Activated T-cell treated with anti-CD3 and anti-CD28 coated beads for 24 hours (primary cell): ENCODE results near the gene RRP15.
"Not testable (repeated sequence)": the region's sequence is repeated elsewhere in the genome, so short reads cannot be mapped to it uniquely, and the experiment has no call there.

Experiments used
- DNase-seq: peaks from one replicate; pipeline ENCODE4 v3.0.0-alpha.2; 2020; ENCODE audit warnings: low read depth

Gene RRP15

GRCh38 chr1:218297461-218297860 lies 12.4 kb downstream of the RRP15 start:
- DNase-seq = no peak

- no peak for DNase-seq
Observed at GRCh38 chr1:218297867-218298266, 12.8 kb downstream of the RRP15 start.

GRCh38 chr1:218298398-218298797 lies 13.3 kb downstream of the RRP15 start:
- no peak for DNase-seq

- no peak for DNase-seq
Observed at GRCh38 chr1:218299416-218299815, 14.3 kb downstream of the RRP15 start.

GRCh38 chr1:218301217-218301616 lies 16.1 kb downstream of the RRP15 start:
- no peak for DNase-seq

GRCh38 chr1:218302155-218302554 lies 17.1 kb downstream of the RRP15 start:
- DNase-seq = no peak

- DNase-seq = no peak
Observed at GRCh38 chr1:218303176-218303879, 18.2 kb downstream of the RRP15 start.

- no peak for DNase-seq
Observed at GRCh38 chr1:218304281-218305039, 19.4 kb downstream of the RRP15 start.

- DNase-seq = no peak
Observed at GRCh38 chr1:218305472-218306064, 20.5 kb downstream of the RRP15 start.

GRCh38 chr1:218312509-218312908 lies 27.4 kb downstream of the RRP15 start:
- no peak for DNase-seq

GRCh38 chr1:218314316-218314715 lies 29.2 kb downstream of the RRP15 start:
- DNase-seq = no peak

- DNase-seq = no peak
Observed at GRCh38 chr1:218315638-218316037, 30.5 kb downstream of the RRP15 start.

- no peak for DNase-seq
Observed at GRCh38 chr1:218317061-218317460, 32.0 kb downstream of the RRP15 start.

- DNase-seq = not testable (repeated sequence)
Observed at GRCh38 chr1:218320182-218320581, 35.1 kb downstream of the RRP15 start.

- DNase-seq = no peak
Observed at GRCh38 chr1:218322762-218323161, 37.7 kb downstream of the RRP15 start.

GRCh38 chr1:218323568-218324225 lies 38.6 kb downstream of the RRP15 start:
- DNase-seq = no peak

GRCh38 chr1:218324226-218324580 lies 39.1 kb downstream of the RRP15 start:
- no peak for DNase-seq

GRCh38 chr1:218328769-218329168 lies 43.7 kb downstream of the RRP15 start:
- DNase-seq = no peak

- DNase-seq = no peak
Observed at GRCh38 chr1:218330043-218330623, 45.0 kb downstream of the RRP15 start.

GRCh38 chr1:218332416-218332815 lies 47.3 kb downstream of the RRP15 start:
- no peak for DNase-seq

GRCh38 chr1:218336328-218336727 lies 51.2 kb downstream of the RRP15 start:
- DNase-seq = no peak

GRCh38 chr1:218339267-218339831 lies 54.3 kb downstream of the RRP15 start:
- no peak for DNase-seq
